Activated CD8-positive, alpha-beta T cell treated with anti-CD3 and anti-CD28 coated beads, Interleukin-2, amount 10 ng/mL, durations not matched to agents 7 days and 5 days (primary cell): ENCODE results near the gene OR13D1. TPM values are rescaled to one million over a fixed set of nuclear protein-coding genes. Genes with fewer than 3 reads are reported as not detected.

ENCODE experiments used
- total RNA-seq, 2 experiments: library from RNA; stranded (reverse); gene quantifications; one replicate each; pipeline ENCODE4 v1.2.3, GENCODE V29; 2021

Gene OR13D1
- total RNA-seq, 2 experiments from 2014 or later, result not detected

Other genes starting within 250 kb of the OR13D1 start
- gene OR13F1, start 190.3 kb upstream of the OR13D1 start, total RNA-seq, result not detected
- gene OR13C4, start 167.3 kb upstream of the OR13D1 start, total RNA-seq, result not detected
- not detected for gene OR13C3, start 157.7 kb upstream of the OR13D1 start, total RNA-seq
- gene OR13C8, start 125.3 kb upstream of the OR13D1 start, total RNA-seq, result not detected
- not detected for gene OR13C5, start 95.1 kb upstream of the OR13D1 start, total RNA-seq
- gene OR13C2, start 88.9 kb upstream of the OR13D1 start, total RNA-seq, result not detected
- not detected for gene OR13C9, start 76.3 kb upstream of the OR13D1 start, total RNA-seq
- 10 to 100 TPM; 24.1 to 24.6 TPM for gene NIPSNAP3A, start 53.2 kb downstream of the OR13D1 start, total RNA-seq
- under 1 TPM; 0.16 to 0.63 TPM for gene NIPSNAP3B, start 69.6 kb downstream of the OR13D1 start, total RNA-seq
- gene ABCA1, start 233.6 kb downstream of the OR13D1 start, total RNA-seq, result under 1 TPM in 1 of 2 experiments, not detected in 1; 0.03 TPM